GM23248 (cell line): ENCODE measurements around the gene FSIP1. TPM values are rescaled to one million over a fixed set of nuclear protein-coding genes. Genes with fewer than 3 reads are reported as not detected.
A peak's percentile ranks its signal among the peaks of the same experiment; 100 is the strongest.

Experiments
- DNase-seq: peaks from one replicate; pipeline ENCODE4 v3.0.0-alpha.2; 2015
- H2AFZ ChIP-seq: fragments of 200-600 bp; sonication (generic); 2 replicates; pipeline ENCODE4 v1.6.1; 2016; ENCODE audit warnings: antibody characterized with exemption
- H3F3A ChIP-seq: fragments of 200-600 bp; sonication (generic); 2 replicates; pipeline ENCODE4 v1.6.1; 2016; ENCODE audit warnings: mild to moderate bottlenecking, antibody characterized with exemption, mixed run types; ENCODE audit not compliant: insufficient read depth
- H3K27ac ChIP-seq: fragments of 200-600 bp; sonication (generic); 2 replicates; pipeline ENCODE4 v1.5.1; 2016; ENCODE audit warnings: mild to moderate bottlenecking
- H3K27me3 ChIP-seq: fragments of 200-600 bp; sonication (generic); replicated peaks from 2 replicates; pipeline ENCODE4 v1.6.1; 2016; ENCODE audit warnings: mild to moderate bottlenecking; ENCODE audit not compliant: insufficient read depth
- H3K36me3 ChIP-seq: fragments of 200-600 bp; sonication (generic); 2 replicates; pipeline ENCODE4 v1.6.1; 2016; ENCODE audit warnings: low read depth, mild to moderate bottlenecking
- H3K4me1 ChIP-seq: fragments of 200-600 bp; sonication (generic); 2 replicates; pipeline ENCODE4 v1.6.1; 2016; ENCODE audit warnings: mild to moderate bottlenecking; ENCODE audit not compliant: insufficient read depth
- H3K4me2 ChIP-seq: fragments of 200-600 bp; sonication (generic); one replicate; pipeline ENCODE4 v1.6.1; 2016; ENCODE audit warnings: mild to moderate bottlenecking; ENCODE audit not compliant: unreplicated experiment
- H3K4me3 ChIP-seq: fragments of 200-600 bp; sonication (generic); 2 replicates; pipeline ENCODE4 v1.5.1; 2016; ENCODE audit warnings: mild to moderate bottlenecking
- H3K79me2 ChIP-seq: fragments of 200-600 bp; sonication (generic); 2 replicates; pipeline ENCODE4 v1.6.1; 2016; ENCODE audit warnings: mild to moderate bottlenecking; ENCODE audit not compliant: insufficient read depth
- H3K9ac ChIP-seq: fragments of 200-600 bp; sonication (generic); 2 replicates; pipeline ENCODE4 v1.6.1; 2016; ENCODE audit warnings: mild to moderate bottlenecking
- H3K9me2 ChIP-seq: fragments of 200-600 bp; sonication (generic); 2 replicates; pipeline ENCODE4 v1.6.1; 2016; ENCODE audit warnings: mixed run types, mild to moderate bottlenecking, moderate library complexity; ENCODE audit not compliant: insufficient read depth
- H3K9me3 ChIP-seq: fragments of 200-600 bp; sonication (generic); one replicate; pipeline ENCODE4 v1.6.1; 2017; ENCODE audit warnings: low read depth
- H4K20me1 ChIP-seq: fragments of 200-600 bp; sonication (generic); 2 replicates; pipeline ENCODE4 v1.6.0; 2016; ENCODE audit not compliant: insufficient read depth
- EZH2 ChIP-seq: fragments of 200-600 bp; sonication (generic); IDR thresholded peaks from 2 replicates; pipeline ENCODE4 v1.6.1; 2018; ENCODE audit warnings: antibody characterized with exemption, mild to moderate bottlenecking; ENCODE audit not compliant: insufficient read depth, poor library complexity, severe bottlenecking
- EZH2phosphoT487 ChIP-seq: fragments of 200-600 bp; sonication (generic); IDR thresholded peaks from 2 replicates; pipeline ENCODE4 v1.6.1; 2018; ENCODE audit warnings: antibody characterized with exemption, moderate library complexity, mild to moderate bottlenecking, low read depth; ENCODE audit not compliant: insufficient read depth
- WGBS, 2 experiments: methylation state at CpG; one replicate each; pipeline ENCODE4 v1.1.6; 2015 to 2017; ENCODE audit warnings: low lambda C conversion rate in 2 of 2, low coverage in 1 of 2; ENCODE audit errors: missing lambda C conversion rate in 2 of 2; 5-methylcytosine and 5-hydroxymethylcytosine counted together
- in situ Hi-C: fragments of 300-500 bp; cut with MboI; formaldehyde crosslinking; loops from 2 replicates; pipeline ENCODE4 v1.15.0; 2020
- polyA plus RNA-seq: library from polyadenylated mRNA; unstranded; fragments of >200 nt; fragmentation: Nextera tagmentation; extraction: Ambion mirVana; gene quantifications from 2 replicates; pipeline ENCODE4 v1.2.1, GENCODE V29; 2016
- total RNA-seq: library from RNA; depleted of rRNA; stranded (reverse); fragments of >200 nt; shearing (Covaris generic); gene quantifications from 2 replicates; pipeline ENCODE4 v1.2.3, GENCODE V29; 2014

Gene FSIP1
- total and polyA plus RNA-seq, 2 experiments from 2014 or later: 2.4 TPM

DNA sequence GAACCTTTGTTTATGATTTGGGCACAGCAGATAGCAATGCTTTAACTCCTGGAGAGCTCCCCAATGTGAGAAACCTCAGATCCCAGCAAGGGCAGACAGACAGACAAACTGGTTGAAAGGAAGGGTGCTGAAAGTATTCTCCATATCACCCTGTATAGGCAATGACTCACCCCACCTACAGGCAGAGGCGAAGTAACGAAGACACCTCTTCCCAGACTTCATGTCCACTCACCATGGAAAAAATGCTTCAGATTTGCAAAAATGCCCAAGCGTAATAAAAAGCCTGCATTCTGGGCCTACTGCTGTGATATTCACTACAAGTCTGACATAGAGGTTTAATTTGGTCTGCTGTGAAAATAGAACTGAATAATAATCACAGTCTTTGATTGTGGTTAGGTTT lies 151.3 kb downstream of the FSIP1 start:
- TF ChIP-seq EZH2phosphoT487 (no peak), EZH2 (no peak)
- WGBS, 2 experiments: 46 to 47% methylated on average over 3 of the region's 3 CpGs
- Histone ChIP-seq H3K27ac (peak overlapping the region; percentile 43), H3K4me2 (no peak overlapping the region), H3K27me3 (no peaks in the 10 kb centered on the region), H3K4me3 (no peak overlapping the region), H4K20me1 (no peaks in the 10 kb centered on the region), H3K9me2 (no peaks in the 10 kb centered on the region), H3K36me3 (no peaks in the 10 kb centered on the region), H2AFZ (no peak overlapping the region), H3K9me3 (no peaks in the 10 kb centered on the region), H3K9ac (no peak overlapping the region), H3F3A (no peaks in the 10 kb centered on the region; the same call in none of the 2 replicates), H3K4me1 (peaks cover 26% of the 10 kb centered on the region), H3K79me2 (no peaks in the 10 kb centered on the region)
- in situ Hi-C loops: no loop called here
- peak; percentile 75 for DNase-seq

DNA sequence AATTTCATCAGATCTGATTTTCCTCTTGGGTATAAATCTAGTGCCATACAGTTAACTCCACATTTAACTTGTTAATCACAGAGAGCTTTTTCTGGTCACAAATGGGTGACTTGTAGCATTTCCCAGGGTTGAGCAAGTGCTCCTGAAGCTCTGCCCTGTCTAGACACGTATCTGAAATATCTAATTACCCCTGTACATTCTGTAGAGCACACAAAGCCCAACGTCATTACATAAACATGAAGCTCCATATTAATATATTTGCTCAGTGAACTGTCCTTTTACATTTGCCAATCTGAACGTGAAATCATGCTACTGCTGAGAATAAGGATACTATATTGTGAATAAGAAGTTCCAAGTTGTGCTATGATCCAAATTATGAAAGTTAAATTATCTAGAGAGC lies 152.7 kb downstream of the FSIP1 start:
- no peak overlapping the region for H3K27ac ChIP-seq
- DNase-seq: no peak
- TF ChIP-seq EZH2 (no peak), EZH2phosphoT487 (no peak)
- no peaks in the 10 kb centered on the region for H4K20me1 ChIP-seq
- no peaks in the 10 kb centered on the region for H3K79me2 ChIP-seq
- H2AFZ ChIP-seq: no peak overlapping the region
- H3K9ac ChIP-seq: no peak overlapping the region
- no peak overlapping the region for H3K4me2 ChIP-seq
- 54 to 73% methylated on average over 3 of the region's 3 CpGs for WGBS, 2 experiments
- no peaks in the 10 kb centered on the region for H3K9me2 ChIP-seq
- H3K9me3 ChIP-seq: no peaks in the 10 kb centered on the region
- peaks cover 41% of the 10 kb centered on the region for H3K4me1 ChIP-seq
- no peak overlapping the region for H3K4me3 ChIP-seq
- H3K27me3 ChIP-seq: no peaks in the 10 kb centered on the region
- peaks cover 10% of the 10 kb centered on the region for H3F3A ChIP-seq
- in situ Hi-C loops: no loop called here
- no peaks in the 10 kb centered on the region for H3K36me3 ChIP-seq

DNA sequence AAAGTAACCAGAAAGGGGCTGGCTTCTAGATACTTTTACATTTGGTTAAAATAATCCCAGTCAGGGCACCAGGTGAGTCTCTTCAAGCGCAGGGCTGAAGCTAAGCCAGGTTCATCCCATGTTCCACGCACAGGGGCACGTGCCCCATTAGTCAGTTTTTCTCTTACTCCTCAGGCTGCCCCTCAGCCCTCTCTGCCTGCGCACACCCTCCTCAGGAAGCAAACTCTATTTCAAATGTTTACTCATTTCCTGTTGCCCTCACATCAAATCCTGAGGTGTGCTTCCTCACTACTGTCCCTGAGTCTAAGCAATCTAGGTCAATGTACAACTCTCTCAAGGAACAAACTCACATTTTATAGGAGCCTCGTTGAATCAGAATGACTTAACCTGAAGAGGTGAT lies 153.3 kb downstream of the FSIP1 start:
- no peaks in the 10 kb centered on the region for H3K9me3 ChIP-seq
- H3K4me1 ChIP-seq: peaks cover 45% of the 10 kb centered on the region
- no peaks in the 10 kb centered on the region for H3K27me3 ChIP-seq
- 79 to 86% methylated on average over 5 of the region's 5 CpGs for WGBS, 2 experiments
- no peak for TF ChIP-seq EZH2phosphoT487
- no peak for TF ChIP-seq EZH2
- no peaks in the 10 kb centered on the region for H3K9me2 ChIP-seq
- H3K4me2 ChIP-seq: no peak overlapping the region
- in situ Hi-C loops: no loop called here
- no peaks in the 10 kb centered on the region for H3K36me3 ChIP-seq
- no peak overlapping the region for H3K9ac ChIP-seq
- peak; percentile 42 for DNase-seq
- no peaks in the 10 kb centered on the region for H4K20me1 ChIP-seq
- H2AFZ ChIP-seq: no peak overlapping the region
- no peaks in the 10 kb centered on the region for H3K79me2 ChIP-seq
- no peak overlapping the region for H3K27ac ChIP-seq
- no peak overlapping the region for H3K4me3 ChIP-seq
- H3F3A ChIP-seq: peaks cover 13% of the 10 kb centered on the region

DNA sequence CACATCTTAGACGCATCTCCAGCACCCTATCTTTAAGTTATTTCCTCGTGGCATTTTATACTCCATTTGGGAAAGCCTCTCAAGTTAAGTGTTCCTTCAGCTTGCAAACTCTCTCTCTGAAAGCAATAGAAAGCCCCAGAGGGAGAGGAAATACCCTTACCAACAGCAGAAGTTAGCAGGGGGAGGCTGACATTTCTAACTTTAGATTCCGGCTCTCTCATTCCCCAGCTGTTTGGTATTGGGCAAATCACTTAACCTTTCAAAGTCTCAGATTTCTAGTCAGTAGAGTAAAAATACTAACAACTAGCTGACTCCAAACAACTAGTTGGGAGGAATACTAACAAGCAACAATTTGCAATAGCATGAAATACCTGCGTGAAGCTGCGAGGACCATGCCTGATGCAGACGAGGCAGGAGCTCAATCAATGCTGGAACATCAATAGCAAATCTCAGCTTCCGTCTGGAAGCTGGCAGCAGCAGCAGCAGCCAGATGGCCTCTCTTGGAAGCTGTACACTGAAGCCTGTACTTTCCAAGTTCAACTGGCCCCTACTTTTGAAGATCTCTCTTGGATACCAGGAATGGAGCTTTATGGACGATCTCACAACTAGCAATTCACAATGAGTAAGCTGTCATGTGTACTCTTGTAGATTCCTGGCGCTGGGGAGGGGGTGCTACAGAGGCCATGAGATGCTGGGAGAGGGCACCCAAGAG lies 153.9 kb downstream of the FSIP1 start:
- TF ChIP-seq EZH2phosphoT487 (no peak), EZH2 (no peak)
- WGBS, 2 experiments: 69 to 74% methylated on average over 9 of the region's 9 CpGs
- H3K36me3 ChIP-seq: no peaks in the 10 kb centered on the region
- peaks cover 50% of the 10 kb centered on the region for H3K4me1 ChIP-seq
- H3K9ac ChIP-seq: no peak overlapping the region
- DNase-seq: no peak
- no peak overlapping the region for H2AFZ ChIP-seq
- H3K27me3 ChIP-seq: no peaks in the 10 kb centered on the region
- H3K4me2 ChIP-seq: no peak overlapping the region
- H4K20me1 ChIP-seq: no peaks in the 10 kb centered on the region
- no peaks in the 10 kb centered on the region for H3K9me3 ChIP-seq
- no peaks in the 10 kb centered on the region for H3K79me2 ChIP-seq
- in situ Hi-C loops: no loop called here
- H3K4me3 ChIP-seq: no peak overlapping the region
- no peaks in the 10 kb centered on the region for H3K9me2 ChIP-seq
- H3K27ac ChIP-seq: no peak overlapping the region
- peaks cover 19% of the 10 kb centered on the region for H3F3A ChIP-seq
